HG02973 (cell line): Measurements from ENCODE around the gene ATG101.

ENCODE experiments used
- ATAC-seq: cut with Tn5 transposase; IDR thresholded peaks from one replicate; pipeline ENCODE4 v1.9.1; 2021; ENCODE audit warnings: moderate library complexity; ENCODE audit not compliant: unreplicated experiment

The ATG101 gene

GRCh38 chr12:52079576-52080402, 10.0 kb downstream of the ATG101 start, which contains the start of gene SMIM41:
SMIM41 (plus strand) TSS chr12:52079704; CDS start chr12:52079780, 76 bp downstream.
- no peak for ATAC-seq

- no peak for ATAC-seq
Observed at GRCh38 chr12:52080403-52081251, 10.8 kb downstream of the ATG101 start.

- ATAC-seq, result peak; percentile 68
Observed at GRCh38 chr12:52081263-52081733, 11.5 kb downstream of the ATG101 start.

- no peak for ATAC-seq
Observed at GRCh38 chr12:52082026-52082668, 12.4 kb downstream of the ATG101 start.

- no peak for ATAC-seq
Observed at GRCh38 chr12:52082669-52082987, 12.8 kb downstream of the ATG101 start.

- ATAC-seq, result no peak
Observed at GRCh38 chr12:52082988-52083637, 13.3 kb downstream of the ATG101 start.

GRCh38 chr12:52083638-52083996, 13.8 kb downstream of the ATG101 start:
- ATAC-seq, result no peak

GRCh38 chr12:52084491-52085231, 14.9 kb downstream of the ATG101 start:
- ATAC-seq, result no peak

- no peak for ATAC-seq
Observed at GRCh38 chr12:52085682-52086180, 16.0 kb downstream of the ATG101 start.

GRCh38 chr12:52086366-52086765, 16.6 kb downstream of the ATG101 start:
- ATAC-seq, result no peak

GRCh38 chr12:52086944-52087835, 17.4 kb downstream of the ATG101 start:
- no peak for ATAC-seq

GRCh38 chr12:52087961-52088820, 18.4 kb downstream of the ATG101 start:
- no peak for ATAC-seq

- no peak for ATAC-seq
Observed at GRCh38 chr12:52089491-52089890, 19.7 kb downstream of the ATG101 start.

GRCh38 chr12:52090291-52090690, 20.5 kb downstream of the ATG101 start:
- ATAC-seq, result no peak

GRCh38 chr12:52091061-52091460, 21.3 kb downstream of the ATG101 start:
- no peak for ATAC-seq

GRCh38 chr12:52091869-52092268, 22.1 kb downstream of the ATG101 start:
- no peak for ATAC-seq

- ATAC-seq, result no peak
Observed at GRCh38 chr12:52093346-52093745, 23.6 kb downstream of the ATG101 start.
